ENCODE results near the gene DNER.
"Not testable (repeated sequence)": the region's sequence is repeated elsewhere in the genome, so short reads cannot be mapped to it uniquely, and the experiment has no call there.

Gene DNER

GRCh38 chr2:229714080-229714735 is at the start of gene DNER:
Gene DNER (minus strand): TSS chr2:229714555. CDS start chr2:229714423, 132 bp downstream.
- H3K9me3 Mint-ChIP-seq, result no peaks in the 10 kb centered on the region
- H3K4me3 Mint-ChIP-seq, result no peak within 1 kb of the TSS
- intact Hi-C loops (cut with micrococcal nuclease), result no loop called here
- no peak within 1 kb of the TSS for H3K27ac Mint-ChIP-seq
- no peaks in the 10 kb centered on the region for H3K4me1 Mint-ChIP-seq (ENCODE audit: low read depth)
- H3K36me3 Mint-ChIP-seq (ENCODE audit: low read depth), result no peaks in the 10 kb centered on the region
- H3K27me3 Mint-ChIP-seq, result peaks cover 74% of the 10 kb centered on the region

- Mint-ChIP-seq H3K27ac (no peak overlapping the region), H3K9me3 (no peaks in the 10 kb centered on the region), H3K36me3 (ENCODE audit: low read depth) (peaks cover 34% of the 10 kb centered on the region), H3K4me1 (ENCODE audit: low read depth) (no peaks in the 10 kb centered on the region), H3K4me3 (no peak overlapping the region), H3K27me3 (no peaks in the 10 kb centered on the region)
- intact Hi-C loops (cut with micrococcal nuclease), result no loop called here
Observed at GRCh38 chr2:229761663-229762062, 47.3 kb upstream of the DNER start.

- H3K36me3 Mint-ChIP-seq (ENCODE audit: low read depth); intact Hi-C loops (cut with micrococcal nuclease); H3K9me3 Mint-ChIP-seq; H3K27ac Mint-ChIP-seq; H3K4me1 Mint-ChIP-seq (ENCODE audit: low read depth); H3K4me3 Mint-ChIP-seq; H3K27me3 Mint-ChIP-seq: not testable (repeated sequence)
Observed at GRCh38 chr2:229757462-229757861, 43.1 kb upstream of the DNER start.

- Mint-ChIP-seq H3K36me3 (ENCODE audit: low read depth) (no peaks in the 10 kb centered on the region), H3K9me3 (no peaks in the 10 kb centered on the region), H3K27ac (no peak overlapping the region), H3K27me3 (no peaks in the 10 kb centered on the region), H3K4me1 (ENCODE audit: low read depth) (peaks cover 7% of the 10 kb centered on the region), H3K4me3 (no peak overlapping the region)
- intact Hi-C loops (cut with micrococcal nuclease), result no loop called here
Observed at GRCh38 chr2:229752970-229753729, 38.8 kb upstream of the DNER start.

GRCh38 chr2:229749779-229750178 is 35.4 kb upstream of the DNER start:
- Mint-ChIP-seq H3K9me3 (no peaks in the 10 kb centered on the region), H3K4me1 (ENCODE audit: low read depth) (peaks cover 7% of the 10 kb centered on the region), H3K4me3 (no peak overlapping the region), H3K27ac (no peak overlapping the region), H3K27me3 (no peaks in the 10 kb centered on the region), H3K36me3 (ENCODE audit: low read depth) (no peaks in the 10 kb centered on the region)
- intact Hi-C loops (cut with micrococcal nuclease), result no loop called here

GRCh38 chr2:229748950-229749349 is 34.6 kb upstream of the DNER start:
- Mint-ChIP-seq H3K4me1 (ENCODE audit: low read depth) (peaks cover 7% of the 10 kb centered on the region), H3K27me3 (no peaks in the 10 kb centered on the region), H3K4me3 (no peak overlapping the region), H3K27ac (no peak overlapping the region), H3K36me3 (ENCODE audit: low read depth) (no peaks in the 10 kb centered on the region), H3K9me3 (no peaks in the 10 kb centered on the region)
- intact Hi-C loops (cut with micrococcal nuclease), result no loop called here

GRCh38 chr2:229742691-229743090 is 28.3 kb upstream of the DNER start:
- H3K27ac Mint-ChIP-seq; H3K36me3 Mint-ChIP-seq (ENCODE audit: low read depth); intact Hi-C loops (cut with micrococcal nuclease); H3K4me1 Mint-ChIP-seq (ENCODE audit: low read depth); H3K4me3 Mint-ChIP-seq; H3K27me3 Mint-ChIP-seq: not testable (repeated sequence)
- H3K9me3 Mint-ChIP-seq, result peaks cover 18% of the 10 kb centered on the region

GRCh38 chr2:229740279-229740678 is 25.9 kb upstream of the DNER start:
- H3K27me3 Mint-ChIP-seq, result no peaks in the 10 kb centered on the region
- no peak overlapping the region for H3K4me3 Mint-ChIP-seq
- no peak overlapping the region for H3K27ac Mint-ChIP-seq
- H3K9me3 Mint-ChIP-seq, result peaks cover 31% of the 10 kb centered on the region
- no peaks in the 10 kb centered on the region for H3K4me1 Mint-ChIP-seq (ENCODE audit: low read depth)
- H3K36me3 Mint-ChIP-seq (ENCODE audit: low read depth), result no peaks in the 10 kb centered on the region
- intact Hi-C loops (cut with micrococcal nuclease), result no loop called here

- Mint-ChIP-seq H3K27ac (no peak overlapping the region), H3K4me3 (no peak overlapping the region), H3K9me3 (peaks cover 31% of the 10 kb centered on the region), H3K27me3 (peaks cover 2% of the 10 kb centered on the region), H3K36me3 (ENCODE audit: low read depth) (no peaks in the 10 kb centered on the region), H3K4me1 (ENCODE audit: low read depth) (no peaks in the 10 kb centered on the region)
- intact Hi-C loops (cut with micrococcal nuclease), result no loop called here
Observed at GRCh38 chr2:229738024-229738625, 23.8 kb upstream of the DNER start.

- Mint-ChIP-seq H3K36me3 (ENCODE audit: low read depth) (no peaks in the 10 kb centered on the region), H3K27me3 (peaks cover 5% of the 10 kb centered on the region), H3K4me1 (ENCODE audit: low read depth) (no peaks in the 10 kb centered on the region), H3K27ac (no peak overlapping the region), H3K9me3 (peaks cover 31% of the 10 kb centered on the region), H3K4me3 (no peak overlapping the region)
- intact Hi-C loops (cut with micrococcal nuclease), result no loop called here
Observed at GRCh38 chr2:229734410-229734809, 20.1 kb upstream of the DNER start.

GRCh38 chr2:229733611-229734245 is 19.4 kb upstream of the DNER start:
- peaks cover 5% of the 10 kb centered on the region for H3K27me3 Mint-ChIP-seq

GRCh38 chr2:229732897-229733296 is 18.5 kb upstream of the DNER start:
- H3K4me1 Mint-ChIP-seq (ENCODE audit: low read depth), result no peaks in the 10 kb centered on the region
- intact Hi-C loops (cut with micrococcal nuclease), result no loop called here
- no peak overlapping the region for H3K4me3 Mint-ChIP-seq
- no peaks in the 10 kb centered on the region for H3K36me3 Mint-ChIP-seq (ENCODE audit: low read depth)
- H3K9me3 Mint-ChIP-seq, result peaks cover 15% of the 10 kb centered on the region
- peaks cover 5% of the 10 kb centered on the region for H3K27me3 Mint-ChIP-seq
- H3K27ac Mint-ChIP-seq, result no peak overlapping the region

More at GRCh38 chr2:229733611-229734245, 19.4 kb upstream of the DNER start:
- Mint-ChIP-seq H3K27ac (no peak overlapping the region), H3K4me3 (no peak overlapping the region), H3K4me1 (ENCODE audit: low read depth) (no peaks in the 10 kb centered on the region), H3K9me3 (peaks cover 24% of the 10 kb centered on the region), H3K36me3 (ENCODE audit: low read depth) (no peaks in the 10 kb centered on the region)
- intact Hi-C loops (cut with micrococcal nuclease), result no loop called here

- Mint-ChIP-seq H3K36me3 (ENCODE audit: low read depth) (no peaks in the 10 kb centered on the region), H3K4me3 (no peak overlapping the region)
- intact Hi-C loops (cut with micrococcal nuclease), result no loop called here
Observed at GRCh38 chr2:229731916-229732315, 17.6 kb upstream of the DNER start.

GRCh38 chr2:229731363-229731762 is 17.0 kb upstream of the DNER start:
- Mint-ChIP-seq H3K9me3 (peaks cover under 1% of the 10 kb centered on the region), H3K4me3 (no peak overlapping the region), H3K27me3 (peaks cover 7% of the 10 kb centered on the region), H3K36me3 (ENCODE audit: low read depth) (no peaks in the 10 kb centered on the region), H3K27ac (no peak overlapping the region), H3K4me1 (ENCODE audit: low read depth) (no peaks in the 10 kb centered on the region)
- intact Hi-C loops (cut with micrococcal nuclease), result no loop called here

More at GRCh38 chr2:229731916-229732315, 17.6 kb upstream of the DNER start:
- H3K27ac Mint-ChIP-seq, result no peak overlapping the region
- peaks cover 6% of the 10 kb centered on the region for H3K9me3 Mint-ChIP-seq
- H3K4me1 Mint-ChIP-seq (ENCODE audit: low read depth), result no peaks in the 10 kb centered on the region
- peaks cover 5% of the 10 kb centered on the region for H3K27me3 Mint-ChIP-seq

Data from dendritic cell treated with granulocyte-macrophage colony-stimulating factor and Interleukin-4, amounts not matched to agents 40 ng/mL and 50 ng/mL, for 4 days (primary cell).